NB4 (cell line): ENCODE data around the gene CRYGC.

Experiments
- DNase-seq: peaks from one replicate; pipeline ENCODE4 v3.0.0; 2010; ENCODE audit warnings: low read depth
- H3K4me3 ChIP-seq: one replicate; pipeline ENCODE4 v1.5.1; 2011; ENCODE audit warnings: mild to moderate bottlenecking, low read depth, low read length, moderate library complexity
- CTCF ChIP-seq: IDR thresholded peaks from one replicate; pipeline ENCODE4 v1.5.1; 2012; ENCODE audit warnings: low read depth, low read length
- MAX ChIP-seq: IDR thresholded peaks from 2 replicates; pipeline ENCODE4 v1.6.1; 2011; ENCODE audit warnings: low read depth, low read length
- MYC ChIP-seq: IDR thresholded peaks from 2 replicates; pipeline ENCODE4 v1.6.1; 2011; ENCODE audit warnings: low read depth, low read length
- POLR2A ChIP-seq: IDR thresholded peaks from 2 replicates; pipeline ENCODE4 v1.6.1; 2011; ENCODE audit warnings: mild to moderate bottlenecking; ENCODE audit not compliant: insufficient read length; ENCODE audit errors: extremely low read depth

CRYGC gene

GRCh38 chr2:208129744-208130711 lies at the start of gene CRYGC:
TSS of gene CRYGC (minus strand) at chr2:208129828. CDS start at chr2:208129792, 36 bp downstream.
- no peak within 1 kb of the TSS for H3K4me3 ChIP-seq
- no peak for DNase-seq
- TF ChIP-seq MYC (no peak), POLR2A (no peak), CTCF (no peak), MAX (no peak)

- no peak overlapping the region for H3K4me3 ChIP-seq
- DNase-seq: peak; percentile 45
- TF ChIP-seq POLR2A (no peak), MAX (no peak), MYC (no peak), CTCF (no peak)
Observed at GRCh38 chr2:208179028-208179609, 49.5 kb upstream of the CRYGC start.

- DNase-seq: no peak
- H3K4me3 ChIP-seq: no peak overlapping the region
- TF ChIP-seq CTCF: no peak
- TF ChIP-seq POLR2A: no peak
- TF ChIP-seq MAX: no peak
- TF ChIP-seq MYC: no peak
Observed at GRCh38 chr2:208175840-208176153, 46.2 kb upstream of the CRYGC start.

- no peak overlapping the region for H3K4me3 ChIP-seq
Observed at GRCh38 chr2:208175069-208175839, 45.6 kb upstream of the CRYGC start.

More at GRCh38 chr2:208175069-208175839, 45.6 kb upstream of the CRYGC start:
- peak; percentile 57; the same call in 1 of the 2 replicates for TF ChIP-seq MAX
- peak; percentile 62 for TF ChIP-seq MYC
- TF ChIP-seq POLR2A: no peak
- TF ChIP-seq CTCF: peak; percentile 98
- peak; percentile 84 for DNase-seq
